HAP-1 (cell line): ENCODE results near the gene ESR2.

Source experiments
- DNase-seq, 2 experiments: peaks; one replicate each; pipeline ENCODE4 v3.0.0-alpha.2; 2016 to 2020; ENCODE audit warnings: low spot score in 2 of 2
- H3K27me3 ChIP-seq: fragments of 250-450 bp; sonication (Bioruptor Pico); 2 replicates; pipeline ENCODE4 v1.5.1; 2020; ENCODE audit warnings: low read depth, mild to moderate bottlenecking, moderate library complexity
- H3K36me3 ChIP-seq: fragments of 250-450 bp; sonication (Bioruptor Pico); replicated peaks from 2 replicates; pipeline ENCODE4 v1.5.1; 2020; ENCODE audit warnings: mild to moderate bottlenecking
- H3K4me1 ChIP-seq: fragments of 250-450 bp; sonication (Bioruptor Pico); 2 replicates; pipeline ENCODE4 v1.5.1; 2020; ENCODE audit warnings: mild to moderate bottlenecking
- H3K4me3 ChIP-seq: fragments of 250-450 bp; sonication (Bioruptor Pico); 2 replicates; pipeline ENCODE4 v1.5.1; 2020; ENCODE audit warnings: mild to moderate bottlenecking, moderate library complexity
- H3K9me3 ChIP-seq: fragments of 250-450 bp; sonication (Bioruptor Pico); 2 replicates; pipeline ENCODE4 v1.5.1; 2020; ENCODE audit warnings: mild to moderate bottlenecking, moderate library complexity
- in situ Hi-C: fragments of 300-500 bp; cut with MboI; formaldehyde crosslinking; loops from 3 replicates; pipeline ENCODE4 v1.14.3; 2020; ENCODE audit warnings: low sequenced_read_pairs, inconsistent platforms, mixed read lengths

ESR2 gene

DNA sequence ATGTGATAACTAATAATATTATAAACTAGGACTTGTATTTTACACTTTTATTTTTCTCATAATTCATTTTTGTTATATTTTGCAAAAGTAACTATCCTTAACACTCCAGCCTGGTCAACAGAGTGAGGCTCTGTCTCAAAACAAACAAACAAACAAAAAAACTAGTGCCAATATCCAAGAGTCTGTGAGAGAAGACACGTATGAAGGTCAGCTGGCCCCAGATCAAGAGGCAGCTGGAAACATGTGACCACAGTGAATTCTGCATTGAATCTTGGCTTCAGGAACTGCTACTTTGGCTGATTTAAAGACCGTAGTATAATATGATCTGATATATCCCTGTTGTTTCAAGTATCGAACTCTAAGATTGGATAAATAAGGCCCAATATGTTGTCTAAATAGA is 47.0 kb downstream of the ESR2 start:
- DNase-seq: no peak
- Histone ChIP-seq H3K36me3 (no peaks in the 10 kb centered on the region), H3K9me3 (no peaks in the 10 kb centered on the region), H3K4me1 (no peaks in the 10 kb centered on the region), H3K4me3 (no peak overlapping the region), H3K27me3 (no peaks in the 10 kb centered on the region)
- in situ Hi-C loops: no loop called here

DNA sequence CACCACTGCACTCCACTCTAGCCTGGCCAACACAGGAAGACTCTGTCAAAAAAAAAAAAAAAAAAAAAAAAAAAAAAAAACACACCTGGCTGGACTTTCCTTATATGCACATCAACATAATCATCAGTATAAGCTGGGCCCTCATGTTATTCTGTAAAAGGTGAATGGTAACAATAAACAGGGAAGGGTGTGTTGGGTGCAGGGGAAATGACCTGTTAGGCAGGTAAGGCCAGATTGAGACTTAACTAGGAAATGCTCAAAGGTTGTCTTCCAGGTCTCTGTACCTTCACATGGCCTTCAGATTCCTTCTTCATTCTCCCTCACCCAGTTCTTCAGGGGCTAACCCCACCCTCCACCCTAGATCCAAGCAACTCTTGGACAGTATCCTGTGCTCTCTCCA is 47.5 kb downstream of the ESR2 start:
- in situ Hi-C loops: no loop called here
- no peaks in the 10 kb centered on the region for H3K4me1 ChIP-seq
- no peak overlapping the region for H3K4me3 ChIP-seq
- DNase-seq: no peak
- no peaks in the 10 kb centered on the region for H3K9me3 ChIP-seq
- H3K27me3 ChIP-seq: no peaks in the 10 kb centered on the region
- no peaks in the 10 kb centered on the region for H3K36me3 ChIP-seq

DNA sequence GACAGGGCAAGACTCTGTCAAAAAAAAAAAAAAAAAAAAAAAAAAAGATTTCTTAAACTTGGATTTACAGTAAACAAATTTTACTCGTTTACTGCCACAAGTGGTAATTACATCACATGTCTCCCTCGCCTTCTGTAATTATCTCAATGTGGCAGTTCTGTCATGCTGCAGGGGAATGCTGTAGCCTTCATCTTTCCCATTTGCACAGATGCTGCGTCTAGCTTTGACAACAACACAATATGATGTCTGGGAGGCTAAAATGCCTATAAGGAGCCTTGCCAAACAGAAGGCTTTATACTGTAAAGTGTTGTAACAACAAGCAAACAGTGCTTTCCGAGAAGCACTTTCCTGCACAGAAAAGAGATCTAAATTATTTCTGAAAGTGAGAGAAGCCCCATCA is 48.7 kb downstream of the ESR2 start:
- H3K36me3 ChIP-seq: no peaks in the 10 kb centered on the region
- H3K4me1 ChIP-seq: no peaks in the 10 kb centered on the region
- no peaks in the 10 kb centered on the region for H3K9me3 ChIP-seq
- no peak overlapping the region for H3K4me3 ChIP-seq
- no peaks in the 10 kb centered on the region for H3K27me3 ChIP-seq
- in situ Hi-C loops: no loop called here
- DNase-seq: no peak

DNA sequence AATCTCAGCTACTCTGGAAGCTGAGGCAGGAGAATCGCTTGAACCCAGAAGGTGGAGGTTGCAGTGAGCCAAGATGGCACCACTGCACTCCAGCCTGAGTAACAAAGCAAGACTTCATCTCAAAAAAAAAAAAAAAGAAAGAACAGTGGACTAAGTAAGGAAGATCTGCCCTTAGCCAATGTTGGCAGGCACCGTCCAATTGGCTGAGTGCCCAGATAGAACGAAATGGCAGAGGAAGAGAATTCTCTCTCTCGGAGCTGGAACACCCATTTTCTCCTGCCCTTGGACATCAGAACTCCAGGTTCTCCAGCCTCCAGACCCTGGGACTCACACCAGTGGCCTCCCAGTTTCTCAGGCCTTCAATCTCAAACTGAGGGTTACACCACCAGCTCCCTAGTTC is 49.9 kb downstream of the ESR2 start:
- Histone ChIP-seq H3K27me3 (no peaks in the 10 kb centered on the region), H3K4me3 (no peak overlapping the region), H3K36me3 (no peaks in the 10 kb centered on the region), H3K4me1 (no peaks in the 10 kb centered on the region), H3K9me3 (no peaks in the 10 kb centered on the region)
- no peak for DNase-seq
- in situ Hi-C loops: no loop called here

DNA sequence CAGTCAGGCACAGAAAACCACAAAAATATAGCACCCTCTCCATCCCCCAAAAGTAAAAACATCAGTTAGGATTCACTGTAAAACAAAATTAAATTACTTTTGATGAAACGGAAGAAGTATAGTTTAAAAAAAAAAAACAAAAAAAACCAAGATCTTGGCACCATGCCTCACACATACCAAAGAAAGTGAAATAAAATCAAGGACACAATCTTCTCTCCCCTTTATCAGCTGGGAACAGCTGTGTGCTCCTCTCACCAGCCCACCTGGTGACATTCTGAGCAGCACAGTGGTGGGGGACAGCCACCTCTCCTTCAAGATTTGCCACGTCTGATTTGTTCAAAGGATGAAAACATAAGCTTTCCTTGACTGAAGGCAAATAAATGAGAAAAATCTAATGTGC is 55.5 kb downstream of the ESR2 start:
- DNase-seq: no peak
- no peaks in the 10 kb centered on the region for H3K36me3 ChIP-seq
- H3K4me3 ChIP-seq: no peak overlapping the region
- H3K9me3 ChIP-seq: no peaks in the 10 kb centered on the region
- no peaks in the 10 kb centered on the region for H3K27me3 ChIP-seq
- in situ Hi-C loops: no loop called here
- no peaks in the 10 kb centered on the region; the same call in 1 of the 2 replicates for H3K4me1 ChIP-seq

DNA sequence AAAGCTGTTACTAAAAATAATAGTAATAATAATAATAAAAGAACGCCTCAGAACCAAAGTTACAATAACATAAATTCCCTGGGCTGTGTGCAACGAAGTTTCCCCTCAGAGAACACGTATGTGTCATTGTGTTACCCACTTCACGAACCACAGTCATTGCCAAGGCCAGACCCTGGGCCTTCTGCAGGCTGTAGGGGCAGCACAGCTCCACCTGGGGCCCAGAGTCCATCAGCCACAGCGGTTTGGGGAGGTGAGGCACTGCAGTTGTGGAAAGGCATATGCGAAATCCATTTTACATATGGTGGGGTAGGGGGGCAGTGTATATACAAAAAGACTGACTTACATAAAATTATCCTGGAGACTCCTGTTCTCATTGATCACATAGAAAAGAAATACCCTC is 56.1 kb downstream of the ESR2 start:
- no peaks in the 10 kb centered on the region for H3K9me3 ChIP-seq
- no peak overlapping the region for H3K4me3 ChIP-seq
- H3K27me3 ChIP-seq: no peaks in the 10 kb centered on the region
- no peaks in the 10 kb centered on the region for H3K36me3 ChIP-seq
- no peaks in the 10 kb centered on the region; the same call in 1 of the 2 replicates for H3K4me1 ChIP-seq
- no peak for DNase-seq
- in situ Hi-C loops: no loop called here

DNA sequence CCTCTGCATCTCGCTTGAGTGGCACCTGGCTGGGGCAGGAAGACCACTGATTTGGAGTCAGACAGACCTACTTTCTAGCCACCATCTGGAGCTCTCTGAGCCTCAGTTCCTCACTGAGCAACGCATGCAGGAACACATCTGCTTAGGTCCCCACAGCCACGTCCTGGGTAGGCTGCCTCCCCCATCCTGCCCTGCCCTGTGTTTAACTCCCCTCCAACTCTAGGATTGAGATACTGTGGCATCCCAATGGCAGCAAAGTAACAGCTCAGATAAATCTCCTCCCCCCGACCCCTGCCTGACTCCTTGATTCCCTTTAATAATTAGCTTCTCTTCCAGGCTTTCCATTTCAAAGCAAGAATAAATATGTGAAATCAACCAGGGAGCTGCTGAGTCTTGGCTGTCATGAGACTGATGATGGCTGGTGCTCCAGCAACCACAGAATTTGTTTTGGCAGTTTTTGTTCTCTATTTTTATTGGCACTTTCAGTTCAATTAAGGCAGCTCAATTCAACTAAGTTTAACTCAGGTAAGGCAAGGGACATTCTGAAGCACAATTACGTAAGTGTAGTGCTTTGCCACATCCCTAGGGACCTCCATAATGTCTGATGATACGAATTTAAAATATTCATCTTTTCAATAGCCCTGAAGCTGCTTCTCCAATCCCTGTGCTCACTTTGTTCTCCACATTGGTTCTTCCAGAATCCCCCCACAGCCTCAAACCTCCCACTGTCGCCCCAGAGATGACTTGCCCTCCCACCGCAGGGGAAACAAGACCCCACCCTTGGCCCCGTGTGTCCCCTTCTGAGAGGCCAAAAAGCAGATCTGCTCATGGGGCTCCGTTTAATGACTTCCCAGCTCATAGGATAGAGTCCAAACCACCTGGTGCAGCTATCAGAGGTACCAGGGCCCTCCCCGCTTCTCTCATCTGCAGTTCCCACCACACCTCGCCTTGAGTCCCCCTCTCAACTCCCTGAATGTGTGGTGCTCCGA is 58.2 kb downstream of the ESR2 start:
- H3K4me3 ChIP-seq: no peak overlapping the region
- H3K9me3 ChIP-seq: no peaks in the 10 kb centered on the region
- no peaks in the 10 kb centered on the region for H3K27me3 ChIP-seq
- H3K4me1 ChIP-seq: no peaks in the 10 kb centered on the region; the same call in 1 of the 2 replicates
- no peak for DNase-seq
- in situ Hi-C loops: no loop called here
- H3K36me3 ChIP-seq: no peaks in the 10 kb centered on the region

DNA sequence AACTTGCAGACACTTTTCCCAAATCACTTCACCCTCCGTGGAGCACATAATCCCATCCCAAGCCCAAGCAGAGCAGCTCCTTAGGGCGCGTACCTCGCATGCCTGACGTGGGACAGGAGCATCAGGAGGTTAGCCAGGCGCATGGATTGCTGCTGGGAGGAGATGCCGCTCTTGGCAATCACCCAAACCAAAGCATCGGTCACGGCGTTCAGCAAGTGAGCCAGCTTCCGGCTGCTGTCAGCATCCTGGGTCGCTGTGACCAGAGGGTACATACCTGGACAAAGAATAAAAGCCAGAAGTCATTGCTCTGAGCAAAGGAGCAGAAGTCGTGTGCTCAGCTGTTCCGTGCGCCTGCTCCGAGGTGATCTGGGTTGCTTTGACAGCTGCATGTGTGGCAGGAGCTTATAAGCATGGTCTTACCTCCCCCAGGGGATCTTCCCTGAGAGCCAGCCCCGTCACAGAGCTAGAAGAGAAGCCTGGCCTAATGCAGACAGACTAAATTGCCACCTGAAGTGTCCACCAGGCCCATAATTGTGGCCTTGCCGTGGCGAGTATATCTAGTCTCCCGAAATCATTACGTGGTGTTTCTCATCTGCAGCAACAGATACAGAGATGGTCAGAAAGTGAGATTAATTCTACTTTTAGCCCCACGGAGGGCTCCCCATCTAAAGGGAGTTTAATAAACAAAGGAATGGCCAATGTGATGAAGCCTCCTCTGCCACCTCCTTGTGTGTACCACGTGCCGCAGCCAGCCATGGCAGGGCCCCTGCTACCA is 59.1 kb downstream of the ESR2 start:
- Histone ChIP-seq H3K4me1 (no peaks in the 10 kb centered on the region; the same call in 1 of the 2 replicates), H3K9me3 (no peaks in the 10 kb centered on the region), H3K36me3 (no peaks in the 10 kb centered on the region), H3K4me3 (no peak overlapping the region), H3K27me3 (no peaks in the 10 kb centered on the region)
- in situ Hi-C loops: no loop called here
- no peak for DNase-seq

DNA sequence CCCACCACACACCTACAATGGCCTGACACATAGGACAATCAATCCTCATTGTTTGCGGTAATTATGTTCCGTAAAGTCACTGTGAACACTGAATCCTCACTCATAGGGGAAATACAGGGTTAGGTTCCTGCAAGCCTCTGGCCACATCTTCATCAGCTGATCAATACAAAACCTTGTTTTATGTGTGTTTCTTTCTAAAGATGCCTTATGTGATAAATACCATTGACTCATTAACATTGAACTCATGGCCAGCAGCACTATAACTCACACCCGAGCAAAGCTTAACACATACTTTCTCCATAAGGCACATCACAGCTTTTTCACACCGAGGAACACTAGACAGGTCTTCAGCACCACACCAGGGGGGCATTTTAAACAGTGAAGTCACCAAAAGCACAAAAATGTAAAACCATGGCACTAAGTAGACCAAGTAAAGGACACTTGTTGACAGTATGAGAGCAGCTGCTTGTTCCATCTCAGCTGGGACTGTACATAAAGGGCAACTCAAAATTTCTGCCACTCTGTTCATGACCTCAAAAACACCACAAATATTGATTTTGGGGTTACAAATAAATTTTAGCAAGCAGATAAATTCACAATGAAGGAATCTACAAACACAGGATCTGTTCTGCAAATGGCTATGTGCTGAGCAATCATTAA is 60.5 kb downstream of the ESR2 start:
- in situ Hi-C loops: no loop called here
- no peak for DNase-seq
- no peak overlapping the region for H3K4me3 ChIP-seq
- no peaks in the 10 kb centered on the region for H3K36me3 ChIP-seq
- H3K4me1 ChIP-seq: no peaks in the 10 kb centered on the region; the same call in 1 of the 2 replicates
- no peaks in the 10 kb centered on the region for H3K27me3 ChIP-seq
- no peaks in the 10 kb centered on the region for H3K9me3 ChIP-seq

DNA sequence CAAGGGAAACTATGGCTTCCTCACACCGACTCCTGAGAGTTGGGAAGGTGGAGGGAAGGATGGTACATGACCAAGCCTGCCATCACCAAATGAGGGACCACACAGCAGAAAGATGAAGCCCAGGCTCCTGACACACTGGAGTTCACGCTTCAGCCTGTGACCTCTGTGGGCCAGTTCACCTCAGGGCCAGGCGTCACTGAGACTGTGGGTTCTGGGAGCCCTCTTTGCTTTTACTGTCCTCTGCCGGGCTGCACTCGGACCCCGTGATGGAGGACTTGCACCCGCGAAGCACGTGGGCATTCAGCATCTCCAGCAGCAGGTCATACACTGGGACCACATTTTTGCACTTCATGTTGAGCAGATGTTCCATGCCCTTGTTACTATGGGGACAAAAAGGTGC is 61.2 kb downstream of the ESR2 start:
- no peak for DNase-seq
- in situ Hi-C loops: no loop called here
- no peak overlapping the region for H3K4me3 ChIP-seq
- H3K9me3 ChIP-seq: no peaks in the 10 kb centered on the region
- no peaks in the 10 kb centered on the region for H3K27me3 ChIP-seq
- H3K4me1 ChIP-seq: no peaks in the 10 kb centered on the region; the same call in 1 of the 2 replicates
- no peaks in the 10 kb centered on the region for H3K36me3 ChIP-seq

DNA sequence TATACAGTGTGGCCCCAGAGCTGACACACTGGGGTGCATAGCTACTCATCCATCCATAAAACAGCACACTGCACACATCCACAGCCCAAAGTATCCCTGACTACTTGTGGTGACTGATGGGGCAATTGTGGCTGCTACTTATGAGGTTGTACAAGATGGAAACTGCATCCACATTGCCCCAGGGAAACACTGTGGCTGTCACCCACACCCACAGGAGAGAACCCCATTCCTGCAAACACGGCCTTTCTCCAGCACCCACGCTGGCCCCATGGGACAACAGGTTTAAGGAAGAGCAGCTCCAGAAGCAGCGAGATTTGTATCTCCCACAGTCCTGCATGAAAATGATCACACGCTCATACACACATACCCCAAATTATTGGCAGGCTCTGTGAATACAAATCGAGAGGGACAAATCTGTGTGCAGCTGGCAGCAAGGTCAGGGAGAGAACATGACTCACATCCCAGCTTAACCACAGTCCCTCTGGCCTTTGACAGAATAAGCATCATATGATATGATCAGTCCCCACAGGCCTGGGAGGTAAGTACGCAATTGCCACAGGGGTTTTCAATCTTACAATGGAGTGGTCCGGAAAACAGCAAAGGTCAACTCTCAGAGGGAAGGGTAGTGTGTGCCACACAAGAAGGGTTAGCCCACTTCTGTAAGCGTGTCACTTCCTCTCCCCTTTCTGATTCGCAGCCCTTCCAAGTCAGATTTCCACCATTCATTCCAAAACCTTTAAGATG is 61.9 kb downstream of the ESR2 start:
- H3K4me3 ChIP-seq: no peak overlapping the region
- in situ Hi-C loops: no loop called here

DNA sequence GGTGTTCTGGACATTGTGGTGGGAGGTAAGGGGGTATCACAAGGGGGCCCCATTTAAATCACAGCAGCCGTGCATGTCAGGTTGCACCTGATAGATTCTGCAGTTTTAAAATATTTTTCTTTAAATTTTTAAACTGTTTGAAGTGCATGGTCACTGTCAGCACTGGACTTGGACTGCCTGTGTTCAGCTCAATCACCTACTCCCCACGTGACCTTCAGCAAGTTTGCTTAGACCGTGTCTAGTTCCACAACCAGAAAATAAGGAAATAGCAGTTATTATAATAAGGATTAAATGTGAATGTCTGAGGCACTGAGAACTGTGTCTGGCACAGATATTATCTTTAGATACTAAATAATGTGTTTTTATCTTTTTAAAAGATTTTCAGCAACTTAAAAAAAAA is 64.7 kb downstream of the ESR2 start:
- Histone ChIP-seq H3K36me3 (no peaks in the 10 kb centered on the region; the same call in 1 of the 2 replicates), H3K9me3 (no peaks in the 10 kb centered on the region), H3K27me3 (no peaks in the 10 kb centered on the region), H3K4me3 (no peak overlapping the region), H3K4me1 (no peaks in the 10 kb centered on the region)
- in situ Hi-C loops: no loop called here
- no peak for DNase-seq

More for the DNA sequence above, 61.9 kb downstream of the ESR2 start:
- H3K36me3 ChIP-seq: no peaks in the 10 kb centered on the region; the same call in 1 of the 2 replicates
- no peaks in the 10 kb centered on the region for H3K4me1 ChIP-seq
- no peaks in the 10 kb centered on the region for H3K27me3 ChIP-seq
- H3K9me3 ChIP-seq: no peaks in the 10 kb centered on the region
- no peak for DNase-seq

DNA sequence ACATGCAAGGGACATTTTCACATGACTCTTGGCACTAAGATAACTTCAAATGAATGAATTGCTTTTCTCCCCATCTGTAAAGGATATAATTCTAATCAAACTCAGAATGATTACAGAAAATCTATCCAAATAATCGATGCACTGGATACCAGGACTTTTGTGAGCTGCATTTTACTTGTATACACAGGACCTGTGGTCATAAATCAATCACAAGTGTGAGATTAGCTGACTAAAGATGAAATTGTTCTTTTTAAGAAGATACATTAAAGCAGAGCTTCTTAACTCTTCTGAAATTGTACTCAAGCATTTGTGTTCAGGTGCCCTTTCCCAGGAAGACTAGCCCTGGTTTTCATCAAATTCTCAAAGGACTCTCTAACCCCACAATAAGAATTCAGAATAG is 66.3 kb downstream of the ESR2 start:
- H3K27me3 ChIP-seq: no peaks in the 10 kb centered on the region
- H3K36me3 ChIP-seq: no peaks in the 10 kb centered on the region; the same call in 1 of the 2 replicates
- no peaks in the 10 kb centered on the region for H3K4me1 ChIP-seq
- DNase-seq: no peak
- no peak overlapping the region for H3K4me3 ChIP-seq
- in situ Hi-C loops: no loop called here
- H3K9me3 ChIP-seq: no peaks in the 10 kb centered on the region
